Left renal pelvis (tissue), 4 donors: ENCODE data around the gene RUVBL2. TPM values are rescaled to one million over a fixed set of nuclear protein-coding genes. Genes with fewer than 3 reads are reported as not detected.

Experiments used
- polyA plus RNA-seq, 4 donors: library from polyadenylated mRNA; unstranded; fragments of 120-200 nt; gene quantifications; one replicate each; pipeline ENCODE4 v1.2.1, GENCODE V29; 2013; ENCODE audit not compliant: insufficient read length in 4 of 4

RUVBL2 gene
- polyA plus RNA-seq, 4 donors, result 51.0 to 91.7 (median 79.3) TPM

Other genes with a start within 250 kb of the RUVBL2 start
- gene IZUMO1, start 247.0 kb upstream of the RUVBL2 start, polyA plus RNA-seq, result under 1 TPM; 0.08 to 0.53 (median 0.37) TPM
- 1 to 10 TPM in 3 of 4 donors, under 1 TPM in 1; 0.67 to 3.5 (median 3.2) TPM for gene FUT1, start 241.2 kb upstream of the RUVBL2 start, polyA plus RNA-seq
- not detected for gene FGF21, start 238.4 kb upstream of the RUVBL2 start, polyA plus RNA-seq
- gene BCAT2, start 182.9 kb upstream of the RUVBL2 start, polyA plus RNA-seq, result 10 to 100 TPM; 19.5 to 58.6 (median 32.0) TPM
- gene HSD17B14, start 157.4 kb upstream of the RUVBL2 start, polyA plus RNA-seq, result 10 to 100 TPM in 3 of 4 donors, 1 to 10 TPM in 1; 8.3 to 38.2 (median 26.3) TPM
- gene PLEKHA4, start 125.3 kb upstream of the RUVBL2 start, polyA plus RNA-seq, result 10 to 100 TPM; 19.8 to 60.5 (median 27.7) TPM
- 100 to 1,000 TPM in 1 of 4 donors, 10 to 100 TPM in 3; 30.6 to 343 (median 32.6) TPM for gene PPP1R15A, start 121.5 kb upstream of the RUVBL2 start, polyA plus RNA-seq
- 1 to 10 TPM in 3 of 4 donors, under 1 TPM in 1; 0.60 to 1.5 (median 1.3) TPM for gene TULP2, start 95.1 kb upstream of the RUVBL2 start, polyA plus RNA-seq
- 100 to 1,000 TPM; 223 to 314 (median 261) TPM for gene NUCB1, start 93.6 kb upstream of the RUVBL2 start, polyA plus RNA-seq
- gene DHDH, start 60.2 kb upstream of the RUVBL2 start, polyA plus RNA-seq, result 1 to 10 TPM; 1.6 to 8.0 (median 6.5) TPM
- 10 to 100 TPM; 49.6 to 83.8 (median 71.4) TPM for gene BAX, start 39.0 kb upstream of the RUVBL2 start, polyA plus RNA-seq
- 1,000 to 10,000 TPM; 1,558 to 2,525 (median 2,184) TPM for gene FTL, start 28.6 kb upstream of the RUVBL2 start, polyA plus RNA-seq
- gene GYS1, start 578 bp upstream of the RUVBL2 start, polyA plus RNA-seq, result 10 to 100 TPM; 24.0 to 50.7 (median 39.6) TPM
- gene LHB, start 23.2 kb downstream of the RUVBL2 start, polyA plus RNA-seq, result under 1 TPM in 1 of 4 donors, not detected in 3; 0.47 TPM
- gene CGB3, start 30.4 kb downstream of the RUVBL2 start, polyA plus RNA-seq, result under 1 TPM in 1 of 4 donors, not detected in 3; 0.26 TPM
- gene CGB2, start 38.0 kb downstream of the RUVBL2 start, polyA plus RNA-seq, result under 1 TPM in 1 of 4 donors, not detected in 3; 0.35 TPM
- gene CGB1, start 43.0 kb downstream of the RUVBL2 start, polyA plus RNA-seq, result not detected
- under 1 TPM in 1 of 4 donors, not detected in 3; 0.18 TPM for gene CGB5, start 50.0 kb downstream of the RUVBL2 start, polyA plus RNA-seq
- under 1 TPM in 2 of 4 donors, not detected in 2; 0.18 to 0.22 TPM for gene CGB8, start 55.2 kb downstream of the RUVBL2 start, polyA plus RNA-seq
- 1 to 10 TPM in 3 of 4 donors, under 1 TPM in 1; 0.69 to 1.7 (median 1.2) TPM for gene CGB7, start 63.9 kb downstream of the RUVBL2 start, polyA plus RNA-seq
- gene NTF4, start 70.9 kb downstream of the RUVBL2 start, polyA plus RNA-seq, result 1 to 10 TPM; 3.2 to 5.9 (median 4.7) TPM
- gene KCNA7, start 78.8 kb downstream of the RUVBL2 start, polyA plus RNA-seq, result under 1 TPM in 3 of 4 donors, not detected in 1; 0.04 to 0.11 (median 0.05) TPM
- gene SNRNP70, start 91.6 kb downstream of the RUVBL2 start, polyA plus RNA-seq, result 100 to 1,000 TPM; 254 to 427 (median 319) TPM
- gene LIN7B, start 120.5 kb downstream of the RUVBL2 start, polyA plus RNA-seq, result 10 to 100 TPM in 1 of 4 donors, 1 to 10 TPM in 3; 6.4 to 13.3 (median 6.8) TPM
- 1 to 10 TPM in 2 of 4 donors, under 1 TPM in 2; 0.31 to 1.0 (median 0.70) TPM for gene C19orf73, start 125.3 kb downstream of the RUVBL2 start, polyA plus RNA-seq
- gene PPFIA3, start 125.7 kb downstream of the RUVBL2 start, polyA plus RNA-seq, result 1 to 10 TPM; 5.0 to 8.3 (median 6.7) TPM
- gene HRC, start 161.5 kb downstream of the RUVBL2 start, polyA plus RNA-seq, result 10 to 100 TPM; 26.7 to 41.9 (median 30.3) TPM
- gene TRPM4, start 163.9 kb downstream of the RUVBL2 start, polyA plus RNA-seq, result 10 to 100 TPM; 18.1 to 39.9 (median 28.0) TPM